Cardiac muscle cell (in vitro differentiated cells and primary cell): ENCODE measurements around the gene PRSS56. TPM values are rescaled to one million over a fixed set of nuclear protein-coding genes. Genes with fewer than 3 reads are reported as not detected.
"Not testable (repeated sequence)": the region's sequence is repeated elsewhere in the genome, so short reads cannot be mapped to it uniquely, and the experiment has no call there.

ENCODE experiments used
- DNase-seq, 2 donors: peaks; one replicate each; pipeline versions ENCODE4 v3.0.0 to v3.0.0-alpha.2; 2010 to 2017; ENCODE audit warnings: low read depth in 1 of 2, low spot score in 1 of 2
- H3K27ac ChIP-seq: fragments of 200-600 bp; sonication (generic); 2 replicates; pipeline ENCODE4 v1.5.1; 2016
- H3K27me3 ChIP-seq: fragments of 200-600 bp; sonication (generic); 2 replicates; pipeline ENCODE4 v1.6.0; 2016; ENCODE audit warnings: control low read depth
- H3K36me3 ChIP-seq: fragments of 200-600 bp; sonication (generic); 2 replicates; pipeline ENCODE4 v1.5.1; 2016; ENCODE audit warnings: control low read depth
- H3K4me1 ChIP-seq: fragments of 200-600 bp; sonication (generic); 2 replicates; pipeline ENCODE4 v1.8.1; 2017; ENCODE audit warnings: low read depth, mild to moderate bottlenecking, mixed run types
- H3K4me3 ChIP-seq: fragments of 200-600 bp; sonication (generic); 2 replicates; pipeline ENCODE4 v1.5.1; 2016; ENCODE audit warnings: mild to moderate bottlenecking
- H3K9me3 ChIP-seq: fragments of 200-600 bp; sonication (generic); 2 replicates; pipeline ENCODE4 v1.5.1; 2017; ENCODE audit warnings: low read depth, mild to moderate bottlenecking, control low read depth
- CTCF ChIP-seq: IDR thresholded peaks from 2 replicates; pipeline ENCODE4 v1.5.1; 2012; ENCODE audit warnings: low read depth, mild to moderate bottlenecking, low read length
- polyA plus RNA-seq: library from polyadenylated mRNA; unstranded; fragments of >200 nt; fragmentation: Nextera tagmentation; extraction: Ambion mirVana; gene quantifications from 2 replicates; pipeline ENCODE4 v1.2.1, GENCODE V29; 2016
- total RNA-seq: library from RNA; depleted of rRNA; stranded (reverse); fragments of >200 nt; gene quantifications from 2 replicates; pipeline ENCODE4 v1.2.3, GENCODE V29; 2016

The PRSS56 gene
- total and polyA plus RNA-seq, 2 experiments from 2014 or later = not detected

DNA sequence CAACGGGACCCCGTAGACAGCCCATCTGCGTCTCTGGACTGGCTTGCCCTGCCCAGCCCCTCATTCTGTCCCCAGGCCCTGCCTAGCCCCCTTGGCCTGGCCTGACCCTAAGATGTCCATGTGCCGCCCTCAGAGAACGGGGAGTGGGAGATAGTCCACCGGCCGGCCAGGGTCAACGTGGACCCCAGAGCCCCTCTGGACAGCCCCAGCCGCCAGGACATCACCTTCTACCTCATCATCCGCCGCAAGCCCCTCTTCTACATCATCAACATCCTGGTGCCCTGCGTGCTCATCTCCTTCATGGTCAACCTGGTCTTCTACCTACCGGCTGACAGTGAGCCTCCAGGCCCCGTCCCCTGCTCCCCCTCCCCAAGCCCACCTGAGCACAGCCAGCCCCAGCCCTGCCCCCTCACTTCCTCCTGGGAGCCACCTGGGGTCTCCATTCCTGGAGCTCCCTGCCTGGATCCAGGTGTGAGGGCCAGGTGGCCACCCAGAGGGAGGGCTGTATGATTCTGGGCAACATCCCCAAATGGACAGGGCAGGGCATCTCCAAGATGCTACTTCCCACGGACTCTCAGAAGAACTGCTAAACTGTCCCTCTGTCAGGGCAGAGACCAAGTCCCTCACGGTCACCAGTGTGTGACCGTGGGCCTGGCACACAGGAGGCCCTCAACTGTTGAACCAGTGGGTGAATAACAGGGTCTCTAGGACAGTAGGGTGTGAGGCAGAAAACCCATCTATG is 9.8 kb downstream of the PRSS56 start:
- no peak for TF ChIP-seq CTCF
- peaks cover 2% of the 10 kb centered on the region for H3K4me1 ChIP-seq

DNA sequence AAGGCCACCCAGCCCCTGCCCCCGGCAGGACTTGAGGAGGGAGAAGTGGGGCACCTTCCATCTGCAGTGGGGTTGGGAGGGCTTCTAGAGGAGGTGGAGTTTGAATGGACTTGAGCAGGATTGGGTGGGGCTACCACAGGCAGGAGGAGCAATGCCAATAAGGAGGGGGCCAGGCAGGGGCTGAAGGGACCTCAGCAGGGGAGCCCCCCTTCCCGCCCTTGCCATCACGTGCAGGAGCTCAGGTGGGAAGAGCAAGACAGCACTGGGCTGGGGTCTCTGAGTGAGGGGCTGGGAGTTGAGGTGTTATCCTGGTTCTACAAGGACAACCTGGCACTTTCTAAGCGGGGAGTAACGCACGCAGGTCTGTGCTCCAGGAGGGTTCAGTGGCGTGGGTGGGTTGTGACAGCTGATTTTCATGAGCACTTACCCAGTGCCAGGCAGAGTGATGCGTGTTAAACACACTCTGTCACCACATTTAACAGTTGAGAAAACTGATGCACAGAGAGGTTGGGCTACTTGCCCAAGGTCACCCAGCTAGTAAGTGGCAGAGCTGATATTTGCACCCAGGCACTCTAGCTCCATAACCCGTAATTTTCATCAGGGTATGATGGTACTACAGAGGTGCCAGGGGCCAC is 10.6 kb downstream of the PRSS56 start:
- DNase-seq = no peak
- TF ChIP-seq CTCF = no peak
- H3K36me3 ChIP-seq = no peaks in the 10 kb centered on the region
- H3K4me3 ChIP-seq = no peak overlapping the region
- no peaks in the 10 kb centered on the region for H3K9me3 ChIP-seq
- no peaks in the 10 kb centered on the region for H3K27me3 ChIP-seq
- H3K27ac ChIP-seq = no peak overlapping the region
- no peaks in the 10 kb centered on the region for H3K4me1 ChIP-seq

More for the DNA sequence above, 9.8 kb downstream of the PRSS56 start:
- no peak overlapping the region for H3K4me3 ChIP-seq
- no peaks in the 10 kb centered on the region for H3K9me3 ChIP-seq
- H3K27me3 ChIP-seq = no peaks in the 10 kb centered on the region
- no peaks in the 10 kb centered on the region for H3K36me3 ChIP-seq
- no peak for DNase-seq
- no peak overlapping the region for H3K27ac ChIP-seq

DNA sequence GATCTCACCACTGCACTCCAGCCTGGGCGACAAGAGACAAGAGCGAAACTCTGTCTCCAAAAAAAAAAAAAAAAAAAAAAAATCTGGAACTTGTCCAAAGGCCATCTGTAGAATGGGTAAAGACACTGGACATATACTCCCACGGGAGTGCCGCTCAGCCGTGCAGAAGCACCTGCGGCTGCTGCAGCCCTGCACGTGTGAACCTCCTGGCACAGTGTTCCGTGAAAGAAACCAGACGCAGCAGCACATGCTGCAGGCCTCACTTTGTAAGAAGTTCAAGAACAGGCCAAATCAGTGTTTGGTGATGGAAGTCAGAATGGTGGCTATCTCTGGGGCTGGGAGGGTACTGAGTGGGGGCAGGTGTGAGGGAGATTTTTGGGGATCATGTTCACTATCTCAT is 12.2 kb downstream of the PRSS56 start:
- Histone ChIP-seq H3K27ac (no peak overlapping the region), H3K27me3 (no peaks in the 10 kb centered on the region), H3K4me3 (no peak overlapping the region), H3K36me3 (no peaks in the 10 kb centered on the region), H3K4me1 (no peaks in the 10 kb centered on the region), H3K9me3 (no peaks in the 10 kb centered on the region)
- DNase-seq = peak in 1 of 2 donors; percentile 40
- TF ChIP-seq CTCF = no peak

- H3K27me3 ChIP-seq, H3K4me3 ChIP-seq, H3K9me3 ChIP-seq, H3K36me3 ChIP-seq, H3K4me1 ChIP-seq, DNase-seq, H3K27ac ChIP-seq: not testable (repeated sequence)
Measured at GRCh38 chr2:232532821-232533220, 12.6 kb downstream of the PRSS56 start.

DNA sequence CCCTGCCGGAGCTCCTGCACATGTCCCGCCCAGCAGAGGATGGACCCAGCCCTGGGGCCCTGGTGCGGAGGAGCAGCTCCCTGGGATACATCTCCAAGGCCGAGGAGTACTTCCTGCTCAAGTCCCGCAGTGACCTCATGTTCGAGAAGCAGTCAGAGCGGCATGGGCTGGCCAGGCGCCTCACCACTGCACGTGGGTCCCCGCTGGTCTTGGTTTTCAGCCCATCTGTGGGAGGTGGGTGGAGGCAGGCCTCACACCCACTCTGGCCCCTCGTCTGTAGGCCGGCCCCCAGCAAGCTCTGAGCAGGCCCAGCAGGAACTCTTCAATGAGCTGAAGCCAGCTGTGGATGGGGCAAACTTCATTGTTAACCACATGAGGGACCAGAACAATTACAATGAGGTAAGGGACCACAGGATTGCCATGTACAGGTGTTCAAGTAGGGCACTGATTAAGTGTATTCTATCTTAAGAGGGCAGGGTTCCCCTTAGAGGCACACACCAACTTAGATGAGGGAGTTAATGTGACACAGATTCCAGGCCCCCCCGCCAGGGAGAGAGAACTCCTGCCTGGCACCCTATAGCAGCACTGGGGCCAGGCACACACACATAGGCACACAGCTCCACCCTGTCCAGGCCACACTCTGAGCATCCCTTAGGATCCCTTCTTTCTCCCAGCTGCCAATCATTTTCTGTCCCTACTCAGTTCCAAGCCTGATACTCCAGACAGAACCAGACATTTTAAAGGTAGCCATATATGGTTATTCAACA is 13.9 kb downstream of the PRSS56 start:
- Histone ChIP-seq H3K9me3 (no peaks in the 10 kb centered on the region), H3K4me3 (no peak overlapping the region), H3K27me3 (no peaks in the 10 kb centered on the region), H3K27ac (no peak overlapping the region), H3K4me1 (peaks cover under 1% of the 10 kb centered on the region), H3K36me3 (no peaks in the 10 kb centered on the region)
- DNase-seq = peak in 1 of 2 donors; percentile 59
- TF ChIP-seq CTCF = no peak
